ENCODE results near the gene TSPAN18.

- TF ChIP-seq EZH2 (IDR thresholded peaks at IDR 0.05), result no peak
- no peak for TF ChIP-seq POLR2AphosphoS5 (IDR thresholded peaks at IDR 0.05; ENCODE audit: borderline replicate concordance, low read depth, low read length)
Observed at GRCh38 chr11:44849424-44849823, 122.7 kb downstream of the TSPAN18 start.

Measured in SK-N-MC (cell line).